Aortic smooth muscle cell (primary cell): ENCODE measurements around the gene PNRC1. TPM values are rescaled to one million over a fixed set of nuclear protein-coding genes. Genes with fewer than 3 reads are reported as not detected.

Experiments used
- total RNA-seq: library from RNA; depleted of rRNA; stranded (reverse); fragments of >200 nt; gene quantifications from 2 replicates; pipeline ENCODE4 v1.2.3, GENCODE V29; 2014

PNRC1 gene
- 28.5 and 45.7 TPM in 2 replicates for total RNA-seq

DNA sequence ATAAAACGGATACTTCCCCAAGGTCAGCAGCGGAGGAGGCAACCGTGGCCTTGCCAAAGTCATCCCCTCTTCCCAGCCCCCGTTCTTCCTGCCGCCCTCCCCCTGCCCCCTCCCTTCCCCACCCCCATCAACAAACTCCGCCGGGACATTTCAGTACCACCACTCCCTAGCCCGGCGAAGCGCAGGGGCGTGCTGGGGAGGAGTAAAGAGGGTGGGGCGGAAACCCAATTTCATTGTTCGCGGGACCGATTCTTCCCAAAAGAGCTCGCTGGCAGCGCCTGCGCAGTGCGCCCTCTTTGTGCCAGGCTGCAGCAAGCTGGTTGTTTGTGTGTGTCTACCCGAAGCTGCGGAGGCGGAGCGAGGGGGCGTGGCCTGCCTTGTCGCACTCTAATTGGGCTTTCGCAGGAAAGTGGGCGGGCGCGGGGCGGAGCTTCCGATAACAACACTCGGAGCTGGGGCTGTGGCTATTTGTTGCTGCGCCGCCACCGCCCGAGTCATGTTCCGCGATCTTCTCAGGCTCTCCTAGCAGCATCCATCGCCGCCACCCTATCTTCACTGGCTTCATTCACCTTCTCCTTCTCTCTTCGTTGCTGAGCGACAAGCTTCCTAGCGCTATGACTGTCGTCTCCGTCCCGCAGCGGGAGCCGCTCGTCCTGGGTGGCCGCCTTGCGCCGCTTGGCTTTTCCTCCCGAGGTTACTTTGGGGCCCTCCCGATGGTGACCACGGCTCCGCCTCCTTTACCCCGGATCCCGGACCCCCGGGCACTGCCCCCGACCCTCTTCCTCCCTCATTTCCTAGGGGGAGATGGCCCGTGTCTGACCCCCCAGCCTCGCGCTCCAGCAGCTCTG, at the start of gene PNRC1:
Gene PNRC1 (plus strand): TSS at position 471 of the 848 bp plus-strand sequence. CDS start 144 bp downstream, at position 615.

DNA sequence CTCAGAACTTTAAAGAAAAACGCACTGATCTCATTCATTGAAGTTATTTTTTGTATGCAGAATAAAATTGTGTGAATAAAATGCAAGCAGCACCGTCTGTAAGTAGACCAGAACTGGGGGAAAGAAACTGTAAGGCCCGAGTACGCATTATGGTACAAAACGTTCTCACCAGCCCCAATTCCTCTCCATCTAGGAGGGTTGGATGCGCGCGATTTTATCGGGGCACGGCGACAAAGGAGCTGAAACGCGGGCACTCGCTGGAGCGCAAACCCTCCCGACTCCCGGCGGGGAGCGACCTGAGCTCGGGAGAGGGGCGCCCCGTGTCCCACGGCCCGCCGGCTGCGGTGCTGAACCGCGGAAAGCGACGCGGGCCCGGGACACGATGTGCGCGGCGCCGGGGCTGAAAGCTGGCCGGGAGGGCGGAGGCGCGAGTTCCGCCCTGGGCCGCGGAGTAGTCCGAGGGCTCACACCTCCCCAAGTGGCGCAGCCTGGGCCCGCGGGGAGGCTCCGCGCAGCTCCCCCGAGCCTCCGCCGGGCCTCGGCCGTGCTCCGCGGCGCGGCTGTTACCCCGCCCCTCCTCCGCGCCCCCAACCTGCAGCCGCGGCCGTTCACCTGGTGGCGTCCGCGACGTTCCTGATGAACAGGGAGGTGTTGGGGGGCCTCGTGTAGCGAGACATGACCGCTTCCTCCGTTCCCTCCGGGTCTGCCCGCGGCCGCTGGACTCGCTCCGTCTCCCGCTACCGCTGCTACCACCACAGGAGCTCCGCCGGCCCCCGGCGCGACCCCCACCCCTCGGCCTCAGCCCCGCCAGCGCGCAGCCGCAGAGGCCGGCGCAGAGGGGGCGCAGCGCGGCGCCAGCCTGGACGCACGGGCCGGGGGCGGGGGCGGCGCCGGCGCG, 36.9 kb downstream of the PNRC1 start, which contains the start of gene SRSF12:
Gene SRSF12 (minus strand): TSS at position 861 of the 898 bp plus-strand sequence. CDS start 184 bp downstream, at position 677.

Other genes starting within 250 kb of the PNRC1 start
- gene RNGTT, start 117.1 kb upstream of the PNRC1 start, total RNA-seq, result 17.3 and 18.0 TPM in 2 replicates
- gene SRSF12, start 37.3 kb downstream of the PNRC1 start, total RNA-seq, result under 0.01 TPM in 2 replicates
- gene PM20D2, start 65.3 kb downstream of the PNRC1 start, total RNA-seq, result 4.5 and 4.6 TPM in 2 replicates
- gene GABRR1, start 136.6 kb downstream of the PNRC1 start, total RNA-seq, result not detected in 2 replicates
- 0.12 and 0.26 TPM in 2 replicates for gene GABRR2, start 234.5 kb downstream of the PNRC1 start, total RNA-seq